DMS79 treated with DMSO at 0.1 percent for 48 hours (cell line): Measurements from ENCODE around the gene TFEC.
"Not testable (repeated sequence)": the region's sequence is repeated elsewhere in the genome, so short reads cannot be mapped to it uniquely, and the experiment has no call there.

ENCODE experiments used
- DNase-seq: peaks from one replicate; lab custom pipeline; 2025; lab: John Stamatoyannopoulos, UW

The TFEC gene, protein sequence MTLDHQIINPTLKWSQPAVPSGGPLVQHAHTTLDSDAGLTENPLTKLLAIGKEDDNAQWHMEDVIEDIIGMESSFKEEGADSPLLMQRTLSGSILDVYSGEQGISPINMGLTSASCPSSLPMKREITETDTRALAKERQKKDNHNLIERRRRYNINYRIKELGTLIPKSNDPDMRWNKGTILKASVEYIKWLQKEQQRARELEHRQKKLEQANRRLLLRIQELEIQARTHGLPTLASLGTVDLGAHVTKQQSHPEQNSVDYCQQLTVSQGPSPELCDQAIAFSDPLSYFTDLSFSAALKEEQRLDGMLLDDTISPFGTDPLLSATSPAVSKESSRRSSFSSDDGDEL

DNA sequence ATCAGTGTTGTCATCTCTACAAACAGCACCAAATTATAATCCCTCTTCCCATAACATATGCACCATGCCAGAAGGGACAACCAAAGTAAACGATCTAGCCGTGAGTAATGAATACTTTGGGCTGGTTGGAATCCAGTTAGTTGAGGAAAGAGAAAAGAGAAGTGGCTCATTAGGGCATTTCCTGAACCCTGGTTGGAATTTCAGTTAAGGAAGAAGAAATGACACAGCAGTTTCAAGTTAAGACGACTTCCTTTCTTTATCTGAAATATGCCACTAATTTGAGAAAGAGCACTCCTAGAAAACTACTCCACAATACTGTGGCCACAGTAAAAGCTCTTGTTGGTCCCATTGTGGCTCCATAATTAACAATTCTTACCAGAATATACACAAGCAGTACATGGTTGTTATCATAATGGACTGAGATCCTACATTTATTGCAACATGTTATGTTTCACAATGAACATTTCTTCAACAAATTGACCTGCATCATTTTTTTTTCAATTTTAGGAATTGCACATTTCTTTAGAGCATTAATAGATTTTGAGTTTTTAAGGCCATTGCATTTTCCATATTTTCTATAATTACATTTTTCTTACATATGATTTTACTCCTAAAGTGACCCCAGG is at the start of gene TFEC:
Gene TFEC, minus strand, starts transcription at position 113 of the 626 bp plus-strand sequence. CDS start 46,322 bp downstream, outside the sequence.
- DNase-seq = no peak

DNA sequence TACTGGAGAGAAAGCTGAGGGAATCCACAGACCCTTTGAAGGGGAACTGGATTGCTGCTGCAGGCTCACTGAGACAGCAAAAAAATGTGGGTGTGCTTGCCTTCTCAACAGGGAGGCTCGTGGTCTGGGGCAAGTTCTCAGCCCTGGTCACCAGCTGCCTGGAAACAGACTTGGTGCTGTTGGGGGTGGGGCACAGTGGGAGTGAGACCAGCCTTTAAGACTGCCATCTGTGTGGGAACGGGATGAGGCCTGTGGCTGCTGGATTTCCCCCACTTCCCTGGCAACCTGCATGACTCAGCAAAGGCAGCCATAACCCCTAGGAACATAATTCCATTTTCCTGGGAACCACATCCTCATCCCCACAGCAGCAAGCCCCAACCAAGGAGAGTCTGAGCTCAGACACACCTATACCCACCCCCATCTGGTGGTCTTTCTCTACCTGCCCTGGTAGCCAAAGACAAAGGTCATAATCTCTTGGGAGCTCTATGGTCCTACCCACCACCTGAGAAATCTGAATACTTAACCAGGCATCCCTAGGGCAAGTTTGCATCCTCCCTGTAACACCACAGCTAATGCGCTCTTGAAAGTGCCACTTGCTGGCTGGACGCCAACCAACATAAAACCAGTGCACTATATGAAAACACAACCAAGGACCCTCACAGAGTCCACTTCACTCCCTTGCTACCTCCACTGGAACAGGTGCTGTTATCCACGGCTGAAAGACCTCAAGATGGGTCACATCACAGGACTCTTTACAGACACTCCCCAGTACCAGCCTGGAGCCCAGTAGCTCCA is 45.0 kb upstream of the TFEC start:
- no peak for DNase-seq

DNA sequence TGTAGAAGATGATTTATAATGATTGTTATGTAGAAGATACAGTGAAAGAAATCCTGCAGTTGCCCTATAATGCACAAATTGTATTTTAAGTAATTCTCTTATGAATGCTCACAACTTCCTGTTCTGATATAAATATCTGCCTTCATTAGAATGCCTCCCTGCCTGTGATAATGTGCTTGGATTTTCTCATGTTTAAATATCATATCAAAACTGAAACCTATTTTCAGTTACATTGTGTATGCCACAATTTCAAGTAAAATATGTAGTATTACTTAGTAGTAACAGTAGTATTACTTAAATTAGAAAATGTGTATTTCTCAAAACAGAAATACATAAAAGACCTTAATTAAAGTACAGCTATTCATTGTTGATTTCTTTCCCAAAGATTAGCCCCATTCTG is 41.1 kb upstream of the TFEC start:
- no peak for DNase-seq

DNA sequence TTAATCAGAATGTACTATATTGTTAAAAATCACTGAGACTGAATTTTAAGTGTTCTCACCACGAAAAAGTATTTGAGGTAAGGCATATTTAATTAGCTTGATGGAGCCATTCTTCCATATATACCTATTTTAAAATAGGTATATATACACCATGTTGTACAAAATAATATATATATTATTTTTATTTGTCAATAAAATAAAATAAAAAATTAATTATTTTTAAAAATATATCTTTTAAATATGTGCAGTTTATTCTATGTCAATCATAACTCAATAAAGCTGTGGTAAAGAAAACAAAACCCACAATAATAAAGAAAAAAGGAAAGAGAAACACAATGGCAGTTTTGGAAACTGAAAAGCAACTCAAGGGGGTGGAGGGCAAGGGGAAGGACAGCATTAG is 33.6 kb upstream of the TFEC start:
- no peak for DNase-seq

DNA sequence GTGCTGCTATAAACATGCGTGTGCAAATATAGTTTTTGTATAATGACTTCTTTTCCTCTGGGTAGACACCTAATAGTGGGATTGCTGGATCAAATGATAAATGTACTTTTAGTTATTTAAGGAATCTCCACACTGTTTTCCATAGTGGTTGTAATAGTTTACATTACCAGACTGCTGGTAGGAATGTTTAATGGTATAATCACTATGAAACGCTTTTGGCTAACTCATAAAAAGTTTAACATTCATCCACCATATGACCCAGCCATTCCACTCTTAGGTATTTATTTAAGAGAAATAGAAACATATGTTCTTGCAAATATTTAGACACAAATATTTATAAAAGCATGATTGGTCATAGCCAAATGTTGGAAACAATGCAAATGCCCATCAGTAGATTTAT is 32.1 kb upstream of the TFEC start:
- no peak for DNase-seq

DNA sequence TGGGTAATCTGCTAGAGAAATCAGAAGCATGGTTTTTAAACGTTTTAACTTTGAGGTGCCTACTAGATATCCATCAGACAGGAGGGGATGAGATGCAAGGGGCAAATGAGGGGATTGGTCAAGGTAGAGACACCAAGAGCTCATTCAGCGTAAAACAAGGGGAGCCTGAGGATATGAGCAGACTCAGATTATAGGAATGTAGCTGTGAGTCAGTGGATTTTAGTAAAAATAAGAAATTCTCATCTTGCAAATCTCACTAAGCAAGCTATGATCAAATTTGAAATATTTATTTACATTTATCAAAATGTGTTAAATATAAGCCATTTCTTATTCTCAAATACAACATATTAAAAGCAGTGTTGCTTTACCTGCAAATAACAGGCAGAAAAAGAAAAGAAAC is 21.4 kb upstream of the TFEC start:
- no peak for DNase-seq

DNA sequence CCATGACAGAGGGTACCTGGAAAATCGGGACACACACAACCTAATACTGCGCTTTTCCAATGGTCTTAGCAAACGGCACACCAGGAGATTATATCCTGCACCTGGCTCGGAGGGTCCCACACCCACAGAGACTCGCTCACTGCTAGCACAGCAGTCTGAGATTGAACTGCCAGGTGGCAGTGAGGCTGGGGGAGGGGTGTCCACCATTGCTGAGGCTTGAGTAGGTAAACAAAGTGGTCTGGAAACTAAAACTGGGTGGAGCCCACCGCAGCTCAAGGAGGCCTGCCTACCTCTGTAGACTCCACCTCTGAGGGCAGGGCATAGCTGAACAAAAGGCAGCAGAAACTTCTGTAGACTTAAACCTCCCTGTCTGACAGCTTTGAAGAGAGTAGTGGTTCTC is 16.7 kb upstream of the TFEC start:
- not testable (repeated sequence) for DNase-seq

DNA sequence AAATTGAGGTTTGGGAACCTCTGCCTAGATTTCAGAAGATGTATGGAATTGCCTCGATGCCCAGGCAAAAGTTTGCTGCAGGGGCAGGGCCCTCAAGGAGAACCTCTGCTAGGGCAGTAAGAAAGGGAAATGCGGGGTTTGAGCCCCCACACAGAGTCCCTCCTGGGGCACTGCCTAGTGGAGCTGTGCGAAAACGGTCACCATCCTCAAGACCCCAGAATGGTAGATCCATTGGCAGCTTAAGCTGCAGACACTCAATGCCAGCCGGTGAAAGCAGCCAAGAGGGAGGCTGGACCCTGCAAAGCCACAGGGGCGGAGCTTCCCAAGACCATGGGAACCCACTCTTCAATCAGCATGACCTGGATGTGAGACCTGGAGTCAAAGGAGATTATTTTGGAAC is 15.0 kb upstream of the TFEC start:
- no peak for DNase-seq

DNA sequence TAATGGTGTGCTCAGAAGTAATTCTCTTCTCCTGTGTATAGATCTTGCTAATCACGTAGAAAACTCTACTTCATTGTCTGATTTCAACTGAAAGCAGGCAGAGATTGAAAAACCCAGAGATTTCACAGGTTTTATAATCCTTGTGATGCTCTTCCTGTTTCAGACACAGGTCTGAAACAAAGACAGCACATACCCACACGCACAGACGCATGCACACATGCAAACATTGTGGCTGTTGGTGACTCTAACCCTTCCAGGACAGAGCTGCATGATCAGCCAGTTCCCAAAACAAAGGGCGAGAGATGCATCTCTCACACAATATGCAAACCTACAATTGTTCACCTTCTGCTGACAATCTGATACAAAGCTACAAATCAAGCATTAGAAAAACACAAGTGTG is 11.1 kb upstream of the TFEC start:
- DNase-seq = no peak

DNA sequence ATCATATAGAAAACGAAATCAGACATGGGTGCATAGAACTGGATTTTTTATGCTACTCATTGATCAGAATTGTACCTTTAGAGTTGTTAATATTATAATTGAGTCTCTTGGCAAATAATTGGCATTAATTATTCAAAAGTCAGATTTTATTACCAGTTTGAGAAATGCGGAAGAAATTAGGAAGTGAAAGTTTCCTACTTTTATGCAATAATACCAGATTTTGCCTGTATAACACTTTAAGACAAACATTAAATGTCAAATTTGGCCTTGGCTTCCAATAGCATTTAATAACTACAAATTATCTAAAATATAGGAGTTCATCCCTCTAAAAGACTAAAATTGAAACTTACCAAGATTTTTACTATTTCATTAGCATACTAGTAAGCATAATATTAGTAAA is 6.8 kb upstream of the TFEC start:
- no peak for DNase-seq

DNA sequence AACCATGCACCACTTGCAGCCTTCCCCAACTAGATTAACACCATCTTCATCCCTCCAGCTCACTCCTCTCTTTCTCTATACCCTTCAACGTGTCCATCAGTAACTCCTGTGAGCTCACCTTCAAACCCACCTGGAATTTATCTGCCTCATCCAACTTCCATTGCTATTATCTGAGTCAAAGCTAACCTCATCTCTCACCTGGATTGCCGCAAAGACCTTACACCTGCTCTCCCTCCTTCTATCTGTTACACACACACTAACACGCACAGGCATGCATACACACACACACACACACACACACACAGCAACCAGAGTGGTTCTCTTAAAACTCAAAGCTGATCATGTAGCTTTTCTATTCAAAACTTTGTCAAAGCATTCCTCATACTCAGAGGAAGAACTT is 3.8 kb upstream of the TFEC start:
- no peak for DNase-seq

DNA sequence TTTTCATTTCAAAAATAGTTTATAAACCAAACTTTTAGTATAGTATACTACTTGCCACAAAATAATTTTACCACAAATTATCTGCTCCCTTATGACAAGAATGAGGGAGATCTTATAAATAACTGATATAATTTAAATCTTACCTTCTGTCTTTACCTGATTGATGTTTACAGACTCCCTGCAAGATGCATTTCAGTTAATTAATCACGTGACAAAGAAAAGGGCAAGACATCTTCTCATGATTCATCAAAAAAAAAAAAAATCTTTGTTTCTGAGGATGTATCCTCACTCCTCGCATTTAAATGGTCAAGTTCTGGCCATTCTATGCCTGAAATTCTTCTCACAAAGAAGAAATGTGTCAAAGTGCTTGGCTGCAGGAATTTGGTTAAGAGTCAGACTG is 2.3 kb upstream of the TFEC start:
- DNase-seq = no peak

DNA sequence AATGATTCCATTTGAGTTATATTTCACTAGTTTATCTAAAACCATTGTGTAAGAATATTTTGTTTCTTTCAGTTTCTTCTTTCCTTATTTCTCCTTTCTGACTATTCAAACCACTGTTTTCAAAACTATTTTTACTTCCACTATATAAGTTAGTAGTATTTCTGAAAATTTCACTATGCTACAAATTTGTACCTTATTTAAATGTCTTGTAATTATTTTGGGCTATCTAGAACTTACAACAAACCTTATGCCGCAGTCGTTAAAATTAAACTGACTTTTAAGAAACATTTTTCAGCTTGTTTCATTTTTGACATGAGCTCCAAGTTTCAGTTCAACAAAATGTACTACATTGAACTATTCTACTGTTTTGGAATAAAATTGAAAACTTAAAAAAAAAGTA is 1.8 kb downstream of the TFEC start:
- no peak for DNase-seq

DNA sequence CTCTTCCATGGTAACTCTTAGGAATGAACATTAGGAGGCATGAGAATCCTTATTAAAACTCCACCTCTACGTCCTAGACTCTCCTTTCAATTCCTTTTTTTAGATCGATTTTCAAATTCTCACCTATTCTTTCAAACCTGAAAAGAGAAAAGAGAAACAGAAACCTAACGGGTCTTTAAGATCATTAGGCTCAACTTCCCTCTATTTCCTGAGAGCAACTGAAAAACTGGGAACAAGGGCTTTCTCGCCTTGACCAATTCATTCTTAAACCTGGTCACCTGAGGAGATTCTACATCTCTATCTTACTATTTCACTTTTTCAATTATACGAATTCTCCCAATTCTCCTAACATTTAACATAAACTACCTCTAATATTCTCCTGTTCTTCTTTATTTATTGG is 2.8 kb downstream of the TFEC start:
- DNase-seq = no peak

DNA sequence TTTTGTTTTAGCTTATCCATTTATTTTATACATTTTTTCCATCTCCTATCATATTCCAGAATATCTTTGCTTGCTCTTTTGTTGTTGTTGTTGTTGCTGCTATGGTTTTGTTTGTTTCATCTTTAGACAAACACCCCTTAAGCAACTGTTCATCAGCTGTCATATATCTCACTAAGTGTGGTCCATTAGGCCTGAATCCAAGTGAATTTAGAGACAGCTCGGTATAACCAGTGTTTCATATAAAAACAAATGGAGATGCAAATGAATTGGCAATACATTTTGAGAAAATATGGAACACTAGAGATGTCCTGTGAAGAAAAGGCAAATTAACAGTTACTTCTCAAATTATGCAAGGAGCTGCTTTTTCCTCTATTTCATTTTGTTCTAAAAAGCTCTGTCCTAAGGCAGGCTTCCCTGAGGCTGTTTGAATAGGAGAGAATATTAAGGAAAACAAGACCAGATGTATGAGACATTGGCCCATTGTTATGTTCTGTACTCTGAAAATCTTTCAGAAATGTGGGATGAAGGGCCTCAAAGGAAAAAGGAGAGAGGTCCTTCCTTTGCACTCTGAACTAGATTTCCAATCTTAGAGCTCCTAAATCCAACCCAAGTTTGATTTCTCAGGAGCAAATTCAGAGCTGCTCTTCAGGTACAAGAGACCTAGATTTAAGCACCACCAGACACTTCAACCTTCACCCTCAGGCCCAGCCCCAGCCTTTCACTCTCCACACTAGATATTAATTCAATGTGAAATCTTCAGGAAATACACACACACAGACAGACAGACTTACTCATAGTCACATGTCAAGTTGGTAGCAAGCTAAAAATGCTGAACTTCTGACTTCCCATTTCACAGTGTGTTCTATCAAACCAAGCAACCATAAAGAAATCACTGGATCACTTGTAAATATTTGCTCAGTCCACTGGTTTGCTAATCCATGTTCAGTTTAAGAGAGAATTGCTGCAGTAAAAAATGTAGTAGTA is 5.4 kb downstream of the TFEC start:
- no peak for DNase-seq

DNA sequence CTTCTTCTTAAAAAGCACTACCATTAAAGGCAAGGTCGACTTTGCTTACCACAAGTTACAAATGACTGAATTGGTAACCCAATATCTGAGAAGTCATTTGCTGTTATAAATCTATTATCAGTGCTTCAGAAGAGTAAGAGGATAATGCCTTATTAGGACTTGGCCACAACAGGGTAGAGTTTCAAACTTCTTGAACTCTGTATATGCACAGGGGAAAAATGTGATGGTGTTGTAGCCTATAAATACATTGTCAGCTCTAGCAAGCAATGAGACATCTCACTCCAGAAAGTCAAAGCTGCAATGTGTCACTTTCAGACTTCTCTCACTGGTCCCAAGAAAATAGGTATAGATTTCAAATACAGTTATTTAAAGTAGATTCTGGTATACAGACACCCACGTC is 9.3 kb downstream of the TFEC start:
- no peak for DNase-seq

DNA sequence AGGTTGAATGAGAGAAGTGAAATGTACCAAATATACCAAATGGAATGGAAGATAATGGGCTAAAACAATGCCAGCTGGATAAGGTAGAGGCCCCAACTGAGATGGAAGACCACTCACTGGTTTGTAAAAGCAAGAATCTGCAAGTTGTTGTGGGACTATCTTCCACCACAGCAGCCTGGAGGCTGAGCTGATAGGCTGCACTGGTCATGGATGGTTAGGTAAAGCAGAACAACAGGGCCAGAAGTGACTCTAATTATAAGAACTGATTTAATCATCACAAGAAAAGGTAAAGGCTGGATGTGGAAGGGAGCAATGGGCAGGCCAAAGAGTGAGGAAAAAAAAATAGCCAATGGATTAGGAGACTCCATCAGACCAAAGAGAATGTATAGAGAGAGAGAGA is 11.8 kb downstream of the TFEC start:
- no peak for DNase-seq

DNA sequence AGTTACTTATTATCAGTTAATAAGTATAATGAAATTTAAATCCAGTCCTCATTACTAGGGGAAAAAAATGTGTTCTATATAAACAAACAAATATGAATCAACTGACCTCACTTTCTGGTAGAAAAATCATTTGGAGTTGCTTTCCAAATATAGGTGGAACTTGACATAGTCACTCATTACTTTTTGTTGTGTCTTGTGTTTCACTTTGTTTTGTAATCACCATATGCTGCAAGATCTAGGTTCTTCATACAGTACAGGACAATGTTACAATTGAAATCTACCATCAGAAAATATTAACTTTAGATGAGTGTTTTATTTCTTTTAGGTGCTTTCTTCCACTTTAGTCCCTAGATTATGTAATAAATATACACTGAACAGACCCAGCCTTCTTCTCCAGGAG is 16.9 kb downstream of the TFEC start:
- DNase-seq = no peak

DNA sequence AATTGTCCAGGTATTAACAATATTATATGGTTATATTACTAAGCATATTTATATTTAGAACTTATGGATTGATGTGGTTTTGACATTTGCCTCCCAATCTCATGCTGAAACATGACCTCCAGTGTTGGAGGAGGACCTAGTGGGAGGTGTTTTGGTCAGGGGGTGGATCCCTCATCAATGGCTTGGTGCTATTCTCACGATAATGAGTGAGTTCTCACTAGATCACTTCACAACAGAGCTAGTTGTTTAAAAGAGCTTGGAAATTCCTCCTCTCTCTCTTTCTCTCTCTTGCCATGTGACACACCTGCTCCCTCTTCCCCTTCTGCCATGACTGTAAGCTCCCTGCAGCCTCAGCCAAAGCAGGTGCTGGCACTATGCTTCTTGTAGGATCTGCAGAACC is 19.0 kb downstream of the TFEC start:
- DNase-seq = no peak

DNA sequence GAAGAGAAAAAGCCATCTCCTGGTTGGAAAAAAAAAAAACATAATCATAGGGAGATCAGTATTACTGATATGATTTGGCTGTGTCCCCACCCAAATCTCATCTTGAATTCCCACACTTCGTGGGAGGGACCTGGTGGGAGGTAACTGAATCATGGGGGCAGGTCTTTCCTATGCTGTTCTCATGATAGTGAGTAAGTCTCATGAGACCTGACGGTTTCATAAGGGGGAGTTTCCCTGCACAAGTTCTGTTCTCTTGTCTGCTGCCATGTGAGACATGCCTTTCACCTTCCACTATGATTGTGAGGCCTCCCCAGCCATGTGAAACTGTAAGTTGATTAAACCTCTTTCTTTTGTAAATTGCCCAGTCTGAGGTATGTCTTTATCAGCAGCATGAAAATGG is 25.8 kb downstream of the TFEC start:
- DNase-seq = not testable (repeated sequence)

DNA sequence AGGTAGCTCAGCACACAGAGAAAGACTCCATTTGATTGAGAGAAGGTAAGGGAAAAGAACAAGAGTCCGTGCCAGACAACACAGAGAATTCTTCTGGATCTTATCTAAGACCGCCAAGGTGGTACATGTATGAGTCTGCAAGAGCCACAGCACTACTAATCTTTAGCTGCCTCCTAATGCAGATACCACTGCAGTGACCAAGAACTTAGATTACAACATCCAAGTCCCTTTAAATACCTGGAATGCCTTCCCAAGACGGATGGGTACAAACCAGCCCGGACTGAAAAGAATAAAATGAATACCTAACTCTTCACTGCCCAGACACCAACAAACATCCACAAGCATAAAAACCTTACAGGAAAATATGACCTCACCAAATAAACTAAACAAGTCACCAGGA is 33.3 kb downstream of the TFEC start:
- no peak for DNase-seq

DNA sequence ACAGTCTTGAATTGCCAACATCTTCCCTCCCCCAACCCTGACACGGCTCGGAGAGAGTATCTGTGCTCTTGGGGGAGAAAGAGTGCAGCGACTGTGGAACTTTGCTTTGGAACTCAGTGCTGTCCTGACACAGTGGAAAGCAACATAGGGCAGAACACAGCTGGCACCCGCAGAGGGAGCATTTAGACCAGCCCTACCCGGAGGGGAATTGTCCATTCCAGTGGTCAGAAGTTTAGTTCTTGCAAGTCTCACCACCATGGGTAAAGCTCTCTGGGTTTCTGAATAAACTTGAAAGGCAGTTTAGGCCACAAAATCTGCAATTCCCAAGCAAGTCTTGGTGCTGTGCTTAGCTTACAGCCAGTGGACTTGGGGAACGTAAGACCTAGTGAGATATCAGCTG is 34.9 kb downstream of the TFEC start:
- DNase-seq = no peak
